Activated CD4-positive, alpha-beta T cell treated with anti-CD3 and anti-CD28 coated beads for 4 hours (primary cell): Measurements from ENCODE around the gene CCDC73.
"Not testable (repeated sequence)": the region's sequence is repeated elsewhere in the genome, so short reads cannot be mapped to it uniquely, and the experiment has no call there.

Experiments used
- DNase-seq, 2 donors: peaks; one replicate each; pipeline ENCODE4 v3.0.0-alpha.2; 2020

Gene CCDC73

DNA sequence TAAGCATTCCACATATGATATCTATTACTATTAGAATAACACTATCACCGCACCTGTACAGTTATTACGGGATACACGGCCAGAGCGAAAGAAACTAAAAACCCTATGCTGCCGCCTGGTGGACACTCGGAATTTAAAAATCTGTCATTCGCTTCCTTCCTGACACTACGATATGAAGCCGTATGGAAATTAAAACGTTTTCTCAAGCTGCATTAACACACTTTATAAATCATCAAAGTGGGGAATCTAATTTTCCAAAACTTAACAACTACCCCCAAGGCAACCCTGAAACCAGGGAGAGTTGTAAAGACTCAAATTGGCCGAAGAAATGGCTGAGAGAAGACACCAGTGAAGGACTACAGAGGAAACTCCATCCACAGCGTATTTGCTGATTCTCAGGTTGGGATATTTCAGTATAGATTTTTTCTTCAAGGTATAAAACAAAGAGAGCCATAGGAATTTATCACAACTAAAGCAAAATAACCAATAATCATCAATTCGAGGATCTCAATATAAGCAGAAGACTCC, 1.4 kb downstream of the CCDC73 start:
- peak; percentile 48 to 68 for DNase-seq

DNA sequence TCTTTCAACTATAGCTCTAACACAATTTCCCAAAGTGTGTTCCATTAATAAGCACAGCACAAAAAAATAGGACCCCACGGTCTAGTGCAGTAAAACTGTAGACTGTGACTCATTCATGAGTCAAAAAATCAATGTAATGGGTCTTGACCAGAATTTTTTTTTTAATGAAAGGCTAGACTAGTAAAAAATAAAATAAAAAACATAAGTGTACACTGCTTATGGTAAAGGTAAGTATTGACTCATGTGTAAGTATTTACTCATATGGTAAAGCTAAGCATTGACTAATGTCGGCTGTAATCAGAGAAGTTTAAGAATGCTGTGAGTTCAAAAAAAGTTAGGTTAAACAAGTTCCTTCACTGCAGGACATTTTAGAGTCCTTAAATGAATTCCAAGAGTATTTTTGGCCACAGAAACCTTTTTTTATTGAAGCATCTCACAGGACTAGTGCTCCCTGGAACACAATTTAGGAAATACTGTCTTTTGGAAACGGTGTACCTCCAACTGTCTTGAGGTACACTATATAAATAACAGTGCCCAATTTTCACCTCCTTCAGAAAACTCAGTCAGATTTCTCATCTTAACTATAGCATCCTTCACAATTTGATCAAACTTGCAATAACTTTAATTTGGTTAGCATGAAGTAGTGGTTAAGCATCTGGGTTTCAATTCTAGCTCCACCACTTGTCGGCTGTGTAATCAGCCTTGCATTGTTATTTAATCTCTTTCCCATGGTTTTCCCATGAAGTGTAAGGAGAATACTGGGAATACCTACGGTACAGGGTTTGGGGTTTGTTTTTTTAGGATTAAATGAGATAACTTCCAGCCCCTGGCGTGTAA, 2.1 kb downstream of the CCDC73 start:
- no peak for DNase-seq

DNA sequence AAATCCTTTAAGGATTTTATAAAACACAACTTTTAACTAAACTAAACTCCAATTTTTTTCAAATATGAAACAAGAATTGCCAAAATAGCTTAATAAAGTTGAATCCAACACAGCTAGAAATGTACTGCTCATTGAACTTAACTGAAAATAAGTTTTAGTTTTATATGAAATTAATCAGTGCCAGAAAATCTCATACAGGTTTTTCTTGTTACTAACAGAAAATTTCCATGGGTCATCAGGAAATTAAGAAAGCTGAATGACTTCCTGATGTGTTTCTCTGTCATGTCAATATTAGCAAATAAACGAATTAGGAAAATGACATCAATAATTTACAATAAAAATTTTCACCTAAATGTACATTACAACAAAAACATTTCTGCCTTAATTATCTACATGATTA, 3.5 kb downstream of the CCDC73 start:
- no peak for DNase-seq

DNA sequence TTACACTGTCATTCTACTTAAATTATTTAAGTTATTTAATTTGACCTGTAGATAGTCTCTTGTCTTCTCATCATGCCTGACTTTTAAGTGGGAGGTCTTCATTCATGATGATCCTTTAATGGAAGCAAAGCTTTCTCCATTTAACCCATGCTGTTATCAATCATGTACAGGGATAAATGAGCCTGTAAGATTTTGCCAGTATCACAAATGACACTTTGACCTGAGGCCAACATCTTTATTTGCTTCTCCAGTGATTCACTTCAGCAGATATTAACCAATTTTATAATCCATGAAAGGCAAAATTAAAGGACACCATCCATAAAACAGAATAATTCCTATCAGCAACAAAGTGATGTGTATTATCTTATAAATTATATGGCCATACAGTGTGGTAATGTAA, 7.7 kb downstream of the CCDC73 start:
- DNase-seq: no peak

DNA sequence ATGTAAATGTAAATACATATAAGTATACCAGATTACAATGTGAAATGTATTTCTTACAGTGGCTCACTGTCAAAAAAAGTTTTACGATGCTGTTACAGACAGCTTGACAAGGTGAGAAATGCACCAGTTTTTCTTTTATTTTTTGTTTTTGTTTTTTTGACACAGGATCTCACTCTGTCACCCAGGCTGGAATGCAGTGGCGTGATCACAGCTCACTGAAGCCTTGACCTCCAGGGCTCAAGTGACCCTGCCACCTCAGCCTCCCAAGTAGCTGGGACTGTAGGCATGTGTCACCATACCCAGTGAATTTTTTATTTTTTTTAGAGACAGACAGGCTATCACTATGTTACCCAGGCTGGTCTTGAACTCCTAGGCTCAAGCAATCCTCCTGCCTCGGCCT, 9.2 kb downstream of the CCDC73 start:
- DNase-seq: no peak

DNA sequence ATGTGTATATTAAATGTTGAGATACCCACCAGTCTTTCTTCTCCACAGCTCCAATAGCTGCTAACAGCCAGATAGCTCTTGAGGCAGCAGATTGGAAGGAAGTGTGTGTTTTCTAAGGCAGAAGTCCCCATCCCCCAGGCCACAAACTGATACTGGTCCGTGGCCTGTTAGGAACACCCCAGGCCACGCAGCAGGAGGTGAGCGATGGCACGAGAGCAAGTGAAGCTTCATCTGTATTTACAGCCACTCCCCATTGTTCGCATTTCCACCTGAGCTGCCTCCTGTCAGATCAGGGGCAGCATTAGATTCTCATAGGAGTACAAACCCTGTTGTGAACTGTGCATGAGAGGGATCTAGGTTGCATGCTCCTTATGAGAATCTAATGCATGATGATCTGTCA, 12.7 kb downstream of the CCDC73 start:
- DNase-seq: no peak

DNA sequence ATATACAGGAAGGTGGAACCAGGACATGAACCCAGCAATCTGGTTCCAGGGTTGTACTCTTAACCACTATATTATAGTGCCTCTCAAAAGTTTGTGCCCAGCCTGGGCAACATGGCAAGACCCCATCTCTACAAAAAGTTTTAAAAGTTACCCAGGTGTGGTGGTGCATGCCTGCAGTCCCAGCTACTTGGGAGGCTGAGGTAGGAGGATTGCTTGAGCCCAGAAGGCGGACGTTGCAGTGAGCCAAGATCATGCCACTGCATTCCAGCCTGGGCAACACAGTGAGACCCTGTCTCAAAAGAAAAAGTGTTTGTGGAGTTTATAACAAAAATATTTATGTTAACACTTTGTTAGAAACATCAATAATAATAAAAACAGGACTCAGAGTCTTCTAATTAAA, 13.6 kb downstream of the CCDC73 start:
- not testable (repeated sequence) for DNase-seq

DNA sequence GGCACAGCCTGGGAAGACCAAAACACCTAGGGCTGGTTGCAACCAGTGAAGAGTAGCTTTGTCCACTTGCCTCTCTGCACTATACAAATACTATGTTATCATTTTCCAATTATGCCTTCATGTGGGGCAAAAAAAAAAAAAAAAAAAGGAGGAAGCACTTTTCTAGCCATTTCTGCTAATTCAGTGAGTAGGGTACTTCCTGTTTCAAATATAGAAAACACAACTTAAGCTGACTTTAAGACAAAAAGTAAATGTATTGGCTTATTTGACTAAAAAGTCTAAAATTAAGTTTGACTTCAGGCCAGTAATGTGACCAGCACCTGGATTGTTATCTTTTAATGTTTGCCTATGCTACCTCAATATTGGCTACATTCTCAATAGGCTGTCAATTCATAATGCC, 15.3 kb downstream of the CCDC73 start:
- no peak for DNase-seq

DNA sequence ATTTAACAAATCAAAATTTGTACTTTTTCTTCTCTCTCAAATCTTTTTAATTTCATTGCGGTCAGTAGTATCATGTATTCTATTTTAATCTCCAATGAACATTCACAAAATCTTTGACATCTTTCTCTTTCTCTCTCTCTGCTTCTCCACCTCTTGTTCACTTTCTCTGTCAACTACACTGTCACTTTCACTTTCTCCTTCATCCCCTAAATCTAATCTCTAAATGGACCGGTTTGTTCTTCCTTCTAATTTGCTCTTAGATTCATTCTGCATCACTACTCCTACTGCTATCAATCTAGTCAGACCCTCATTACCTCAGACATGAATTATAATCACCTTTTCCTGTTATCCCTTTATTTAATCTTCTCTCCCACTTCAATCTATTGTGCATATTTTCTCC, 18.6 kb downstream of the CCDC73 start:
- no peak for DNase-seq

DNA sequence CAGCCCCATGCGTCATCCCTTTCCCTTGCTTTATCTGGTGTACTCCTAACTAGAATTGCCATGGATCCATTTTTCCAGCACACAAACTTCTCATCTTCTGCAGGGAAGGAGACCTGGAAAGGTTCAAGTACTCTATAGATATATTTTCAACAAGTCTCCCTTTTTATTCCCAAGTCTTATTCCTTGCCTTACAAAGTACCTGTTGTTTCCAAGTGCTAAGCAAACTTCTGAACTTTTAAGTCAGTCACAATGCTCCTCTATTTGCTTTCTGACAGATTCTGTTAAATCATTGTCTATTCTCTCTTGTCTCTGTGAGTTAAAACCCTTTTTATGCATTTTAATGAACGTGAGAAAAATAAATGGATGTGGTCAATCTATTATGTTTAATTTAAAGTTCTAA, 20.4 kb downstream of the CCDC73 start:
- no peak for DNase-seq

DNA sequence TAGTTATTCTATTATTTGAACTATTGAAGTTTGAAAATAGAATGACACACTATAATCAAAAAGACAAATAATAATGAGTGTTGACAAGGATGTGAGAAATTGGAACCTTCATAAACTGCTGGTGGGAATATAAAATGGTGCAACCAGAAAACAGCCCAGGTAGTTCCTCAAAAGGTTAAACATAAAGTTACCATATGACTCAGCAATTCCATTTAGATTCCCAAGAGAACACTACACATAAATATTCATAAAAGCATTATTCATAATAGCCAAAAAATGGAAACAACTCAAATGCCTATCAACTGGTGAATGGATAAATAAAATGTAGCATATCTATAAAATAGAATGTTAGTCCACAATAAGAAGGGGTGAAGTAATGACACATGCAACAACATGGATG, 21.7 kb downstream of the CCDC73 start:
- no peak for DNase-seq

DNA sequence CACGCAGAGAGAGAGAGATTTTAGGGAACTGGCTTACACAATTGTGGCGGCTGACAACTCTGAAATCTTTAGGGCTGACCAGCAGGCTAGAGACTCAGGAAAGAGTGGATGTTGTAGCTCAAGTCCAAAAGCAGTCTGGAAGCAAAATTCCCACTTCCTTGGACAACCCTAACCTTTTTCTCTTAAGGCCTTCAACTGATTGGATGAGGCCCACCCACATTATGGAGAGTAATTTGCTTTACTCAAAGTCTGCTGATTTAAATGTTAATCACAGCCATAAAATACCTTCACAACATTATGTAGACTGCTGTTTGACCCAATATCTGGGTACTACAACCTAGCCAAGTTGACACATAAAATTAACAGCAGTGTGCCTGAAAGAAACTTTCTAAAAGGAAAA, 32.7 kb downstream of the CCDC73 start:
- not testable (repeated sequence) for DNase-seq

DNA sequence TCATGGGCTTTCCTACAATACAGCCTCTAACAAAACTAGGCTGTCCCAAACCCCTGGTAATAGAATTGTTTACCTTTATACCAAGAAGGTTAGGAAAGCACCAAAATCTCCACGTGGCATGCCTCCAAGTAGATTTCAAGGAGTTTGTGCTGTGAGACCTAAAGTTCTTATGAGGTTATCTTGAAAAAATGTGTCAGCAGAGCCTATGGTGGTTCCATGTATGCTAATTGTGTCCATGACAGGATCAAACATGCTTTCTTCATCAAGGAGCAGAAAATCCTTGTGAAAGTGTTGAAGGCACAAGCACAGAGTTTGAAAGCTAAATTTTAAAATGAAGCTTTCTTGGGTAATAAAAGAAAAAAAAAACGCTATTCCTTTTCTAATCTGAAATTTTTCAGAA, 36.2 kb downstream of the CCDC73 start:
- DNase-seq: no peak

DNA sequence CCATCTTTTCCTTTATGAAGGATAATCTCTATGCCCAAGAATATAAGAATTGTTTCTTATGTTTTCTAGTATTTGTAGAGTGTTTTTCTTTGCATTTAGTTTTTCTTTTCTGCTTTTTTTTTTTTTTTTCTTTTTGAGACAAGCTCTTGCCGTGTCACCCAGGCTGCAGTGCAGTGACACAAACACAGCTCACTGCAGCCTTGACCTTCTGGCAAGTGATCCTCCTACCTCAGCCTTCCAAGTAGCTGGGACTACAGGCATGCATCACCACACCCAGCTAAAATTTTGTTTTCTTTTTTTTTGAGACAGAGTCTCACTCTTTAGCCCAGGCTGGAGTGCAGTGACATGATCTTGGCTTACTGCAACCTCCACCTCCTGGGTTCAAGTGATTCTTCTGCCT, 41.3 kb downstream of the CCDC73 start:
- not testable (repeated sequence) for DNase-seq

DNA sequence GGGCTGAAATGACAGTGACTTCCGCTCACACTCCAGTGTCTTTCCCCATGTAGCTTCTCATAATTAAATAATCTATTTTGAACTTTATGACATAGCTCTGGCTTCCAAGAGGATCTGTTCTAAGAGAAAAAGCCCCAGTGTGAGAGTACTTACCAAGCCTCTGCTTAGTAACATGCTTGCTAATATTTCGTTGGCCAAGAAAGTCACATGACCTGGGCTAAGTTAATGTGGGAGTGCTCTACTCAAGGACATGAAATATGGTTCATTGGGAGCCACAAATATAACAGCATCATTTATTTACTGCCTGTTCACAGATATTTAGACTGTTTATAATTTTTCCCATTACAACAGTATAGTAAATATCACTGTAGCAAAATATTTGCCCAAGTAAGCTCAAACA, 42.5 kb downstream of the CCDC73 start:
- no peak for DNase-seq

DNA sequence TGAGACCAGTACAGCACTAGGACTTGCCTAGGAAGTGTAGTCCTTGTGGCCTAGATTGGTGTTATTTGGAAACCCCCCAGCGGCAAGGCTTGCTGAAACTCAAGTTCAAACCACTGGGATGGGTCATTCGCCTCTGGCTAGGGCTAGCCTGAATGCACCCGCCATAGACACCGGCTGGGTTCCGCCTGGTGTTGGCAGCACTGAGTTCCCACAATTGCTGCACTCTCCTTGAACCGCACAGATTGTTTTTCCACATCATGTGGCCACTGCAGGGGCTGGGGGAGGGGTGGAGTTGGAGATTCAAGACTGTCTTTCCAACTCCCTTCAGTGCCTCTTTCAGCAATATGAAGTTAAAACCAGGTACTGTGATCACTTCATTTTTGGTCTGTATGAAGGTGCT, 43.1 kb downstream of the CCDC73 start:
- no peak for DNase-seq

DNA sequence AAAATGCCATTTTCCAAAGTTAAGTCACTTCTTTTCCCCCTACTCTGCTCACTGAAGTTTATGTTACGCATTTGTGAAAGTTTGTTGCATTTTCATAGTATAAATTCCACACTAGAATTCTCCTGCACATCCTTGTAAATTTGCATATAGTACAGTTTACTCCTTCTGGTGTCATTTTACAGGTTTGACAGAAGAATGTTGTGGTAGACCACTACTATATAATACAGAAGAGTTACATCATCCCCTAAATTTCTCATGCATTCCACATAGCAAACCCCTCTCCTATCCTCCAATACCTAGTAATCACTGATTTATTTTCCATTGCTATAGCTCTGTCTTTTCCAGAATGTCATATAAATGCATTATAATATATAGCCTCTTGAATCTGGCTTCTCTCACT, 64.5 kb downstream of the CCDC73 start:
- no peak for DNase-seq

DNA sequence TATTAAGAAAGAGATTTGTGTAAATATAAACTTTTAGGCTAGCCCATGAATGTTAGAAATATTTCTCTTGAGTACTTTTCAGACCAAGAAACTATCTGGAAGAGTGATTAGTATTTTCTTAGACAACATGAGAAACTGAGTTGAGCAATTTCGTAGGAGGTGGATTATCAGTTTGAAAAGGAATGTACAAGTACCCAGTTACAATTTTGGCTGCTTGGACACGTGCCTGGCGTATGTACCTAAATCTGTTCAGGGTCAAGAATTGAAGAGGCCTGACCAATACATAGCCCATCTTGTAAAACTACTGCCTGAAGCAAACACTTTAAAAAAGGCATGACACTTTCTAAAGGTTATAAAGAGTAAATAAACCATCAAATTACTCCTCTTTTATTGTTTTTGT, 71.1 kb downstream of the CCDC73 start:
- DNase-seq: no peak

DNA sequence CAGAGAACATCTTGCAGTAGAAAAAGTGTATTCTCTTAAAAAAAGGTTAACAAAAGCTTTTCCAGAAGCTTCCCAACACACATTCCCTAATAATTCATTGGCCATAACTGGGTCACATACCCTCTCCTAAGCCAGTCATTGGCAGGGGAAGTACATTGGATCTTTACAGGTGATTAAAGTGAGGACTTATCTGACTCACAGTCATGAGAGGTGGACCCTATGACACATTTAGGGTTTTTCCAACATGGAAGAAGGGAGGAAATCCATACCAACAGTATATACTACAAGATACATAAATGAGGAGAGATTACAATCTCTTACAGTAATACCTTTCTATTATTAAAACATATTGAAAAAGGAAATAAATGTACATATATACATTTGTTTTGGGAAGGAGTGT, 72.2 kb downstream of the CCDC73 start:
- DNase-seq: no peak

DNA sequence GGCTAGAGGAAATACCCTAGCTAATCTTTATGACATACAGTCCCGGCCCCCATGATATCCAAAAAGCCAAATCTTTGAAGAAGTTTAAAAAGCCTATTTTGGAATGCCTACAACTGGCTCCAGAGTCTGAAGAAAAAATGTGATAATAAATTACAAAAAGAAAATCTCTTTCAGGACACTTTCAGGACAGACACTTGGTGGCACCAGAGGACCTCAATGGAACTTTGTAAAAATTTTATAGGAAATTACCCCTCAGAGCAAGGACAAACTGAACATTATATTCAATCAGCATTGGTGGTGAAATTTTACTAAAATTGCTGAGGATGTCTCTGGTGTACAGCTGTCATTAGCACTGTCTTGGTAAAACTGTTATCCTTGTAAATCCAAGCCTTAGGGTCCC, 81.0 kb downstream of the CCDC73 start:
- DNase-seq: no peak

DNA sequence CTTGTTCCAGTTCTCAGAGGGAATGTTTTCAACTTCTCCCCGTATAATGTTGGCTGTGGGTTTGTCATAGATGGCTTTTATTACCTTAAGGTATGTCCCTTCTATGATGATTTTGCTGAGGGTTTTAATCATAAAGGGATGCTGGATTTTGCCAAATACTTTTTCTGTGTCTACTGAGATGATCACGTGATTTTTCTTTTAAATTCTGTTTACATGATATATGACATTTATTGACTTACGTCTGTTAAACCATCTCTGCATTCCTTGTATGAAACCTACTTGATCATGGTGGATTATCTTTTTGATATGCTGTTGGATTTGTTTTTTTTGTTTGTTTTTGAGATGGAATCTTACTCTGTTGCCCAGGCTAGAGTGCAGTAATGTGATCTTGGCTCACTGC, 85.5 kb downstream of the CCDC73 start:
- DNase-seq: not testable (repeated sequence)

DNA sequence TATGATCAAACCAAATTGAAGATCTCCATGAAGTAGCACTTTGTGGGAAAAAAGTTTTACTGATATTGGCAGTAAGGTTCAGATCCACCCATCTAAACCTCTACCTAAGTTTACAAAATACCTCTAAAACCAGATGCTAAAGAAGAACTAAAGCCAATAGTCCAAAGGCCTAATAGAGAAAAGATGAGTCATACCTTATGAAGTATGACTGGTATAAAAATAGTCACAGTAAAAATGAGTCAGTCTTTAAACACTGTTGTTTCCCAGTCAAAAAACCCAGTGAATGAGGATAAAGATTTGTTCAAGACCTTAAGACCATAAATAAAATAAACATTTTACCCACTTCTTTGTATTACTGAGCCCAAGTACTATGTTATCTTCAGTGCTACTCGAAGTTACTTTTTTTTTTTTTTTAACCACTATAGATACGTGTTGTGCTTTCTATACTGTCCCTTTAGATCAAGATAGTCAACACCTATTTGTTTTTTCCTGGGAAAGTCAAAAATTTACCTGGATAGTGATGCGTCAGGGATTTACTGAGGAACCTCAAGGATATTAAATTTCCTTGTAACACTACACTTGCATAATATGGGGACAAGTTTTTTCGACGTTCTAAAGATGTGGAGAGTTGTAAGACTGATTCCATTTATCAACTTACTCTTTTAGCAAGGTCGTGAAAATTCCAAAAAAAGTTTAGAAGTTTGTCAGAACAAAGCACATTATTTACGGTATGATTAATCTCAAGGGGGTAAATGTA, 87.3 kb downstream of the CCDC73 start:
- DNase-seq: no peak

DNA sequence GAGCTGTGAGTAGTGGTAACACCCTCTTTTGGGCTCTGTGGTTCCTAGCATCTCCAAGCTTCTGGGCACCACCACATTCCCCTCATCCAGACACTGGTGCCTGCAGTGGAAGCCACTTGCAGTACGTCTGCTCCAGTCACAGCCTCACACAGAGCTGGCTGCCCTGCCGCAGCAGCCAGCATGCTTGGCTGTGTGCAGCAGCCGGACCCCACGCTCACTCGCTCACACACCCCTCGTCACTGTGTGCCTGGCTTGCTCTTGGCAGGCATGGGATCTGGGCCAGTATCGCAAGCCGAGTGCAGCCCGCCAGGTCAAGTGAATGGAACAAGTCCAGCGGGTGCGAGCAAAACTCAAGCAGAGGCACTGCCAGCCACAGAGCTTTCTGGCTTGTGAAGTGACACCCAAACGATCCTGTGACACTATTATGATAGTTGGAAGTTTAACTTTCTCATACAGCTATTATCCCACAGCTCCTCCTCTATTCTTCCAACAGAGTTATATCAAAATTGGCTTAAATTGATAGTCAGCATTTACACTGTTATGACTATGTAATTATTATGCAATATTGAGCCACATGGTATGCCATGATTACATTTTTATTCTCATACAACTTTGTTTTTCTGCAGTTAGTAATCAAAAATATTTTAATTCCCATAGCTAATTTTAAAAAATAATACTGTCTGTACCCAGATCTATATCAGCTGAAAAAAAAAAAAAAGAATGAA, 89.0 kb downstream of the CCDC73 start:
- DNase-seq: no peak

DNA sequence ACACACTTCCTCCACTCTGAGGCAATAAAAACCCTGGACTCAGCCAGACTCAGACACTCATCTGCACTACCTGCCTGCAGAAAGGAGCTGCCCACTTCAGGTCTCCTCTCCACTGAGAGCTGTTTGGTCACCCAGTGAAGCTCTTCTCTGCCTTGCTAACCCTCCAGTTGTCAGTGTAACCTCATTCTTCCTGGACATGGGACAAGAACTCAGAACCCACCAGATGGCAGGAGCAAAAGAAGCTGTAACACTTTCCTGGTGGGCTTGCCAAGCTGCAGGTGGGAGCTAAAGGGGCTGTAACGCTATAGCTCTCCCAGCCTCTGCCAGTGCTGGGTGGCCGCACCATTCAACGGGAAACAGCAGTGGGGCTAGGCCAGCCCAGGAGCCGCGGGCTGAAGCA, 89.7 kb downstream of the CCDC73 start:
- no peak for DNase-seq
